ENCODE results near the gene KLHL21.
"Not testable (repeated sequence)": the region's sequence is repeated elsewhere in the genome, so short reads cannot be mapped to it uniquely, and the experiment has no call there.

Gene KLHL21

DNA sequence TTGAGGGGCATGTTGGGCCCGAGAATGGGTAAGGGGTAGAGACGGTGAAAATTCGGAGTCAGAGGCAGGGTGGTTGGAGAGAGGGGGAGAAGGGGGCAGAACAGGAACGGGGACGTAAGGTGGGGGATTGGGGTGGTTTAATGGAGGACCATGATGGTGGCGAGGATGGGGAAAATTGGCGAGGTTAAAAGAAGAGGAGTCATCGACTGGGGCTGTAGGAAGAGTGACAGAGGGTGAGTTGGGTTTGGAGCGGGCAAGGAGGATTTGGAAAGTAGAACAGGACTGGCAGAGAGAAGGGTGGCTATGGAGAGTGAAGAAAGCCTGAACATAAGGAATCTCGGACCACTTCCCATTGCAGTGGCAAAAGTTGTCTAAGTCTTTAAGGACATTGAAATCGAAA is 33.6 kb downstream of the KLHL21 start:
- no peak for TF ChIP-seq FOXK2 (IDR thresholded peaks at IDR 0.05)
- TF ChIP-seq SP1 (IDR thresholded peaks at IDR 0.05) = no peak
- no peak for TF ChIP-seq FOXA1 (IDR thresholded peaks at IDR 0.05)
- no peak for TF ChIP-seq CTBP1 (IDR thresholded peaks at IDR 0.05; ENCODE audit: borderline replicate concordance)
- no peak for TF ChIP-seq NFRKB (IDR thresholded peaks at IDR 0.05)
- TF ChIP-seq BHLHE40 (IDR thresholded peaks at IDR 0.05; ENCODE audit: borderline replicate concordance) = no peak
- TF ChIP-seq ZNF384 (IDR thresholded peaks at IDR 0.05) = no peak
- TF ChIP-seq, protein P1, sequence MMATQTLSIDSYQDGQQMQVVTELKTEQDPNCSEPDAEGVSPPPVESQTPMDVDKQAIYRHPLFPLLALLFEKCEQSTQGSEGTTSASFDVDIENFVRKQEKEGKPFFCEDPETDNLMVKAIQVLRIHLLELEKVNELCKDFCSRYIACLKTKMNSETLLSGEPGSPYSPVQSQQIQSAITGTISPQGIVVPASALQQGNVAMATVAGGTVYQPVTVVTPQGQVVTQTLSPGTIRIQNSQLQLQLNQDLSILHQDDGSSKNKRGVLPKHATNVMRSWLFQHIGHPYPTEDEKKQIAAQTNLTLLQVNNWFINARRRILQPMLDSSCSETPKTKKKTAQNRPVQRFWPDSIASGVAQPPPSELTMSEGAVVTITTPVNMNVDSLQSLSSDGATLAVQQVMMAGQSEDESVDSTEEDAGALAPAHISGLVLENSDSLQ (IDR thresholded peaks at IDR 0.05) = no peak
- no peak for TF ChIP-seq LEF1 (IDR thresholded peaks at IDR 0.05; ENCODE audit: borderline replicate concordance)
- TF ChIP-seq TARDBP (IDR thresholded peaks at IDR 0.05) = no peak
- no peak for TF ChIP-seq ELF4 (IDR thresholded peaks at IDR 0.05)
- TF ChIP-seq SUZ12 (IDR thresholded peaks at IDR 0.05) = no peak
- no peak for TF ChIP-seq ARNT (IDR thresholded peaks at IDR 0.05)
- CTCF ChIA-PET = interaction anchor here (0.6 kb wide), 1 partner anchor 320 kb away, joined by 3 read pairs; no protein-coding TSS in a partner anchor
- no peak for DNase-seq (ENCODE audit: extremely low spot score)
- POLR2A ChIA-PET = interaction anchor here (0.9 to 1.1 kb wide), 2 partner anchors 11 to 33 kb away, joined by 3 read pairs; partner anchors contain the start of gene ZBTB48

DNA sequence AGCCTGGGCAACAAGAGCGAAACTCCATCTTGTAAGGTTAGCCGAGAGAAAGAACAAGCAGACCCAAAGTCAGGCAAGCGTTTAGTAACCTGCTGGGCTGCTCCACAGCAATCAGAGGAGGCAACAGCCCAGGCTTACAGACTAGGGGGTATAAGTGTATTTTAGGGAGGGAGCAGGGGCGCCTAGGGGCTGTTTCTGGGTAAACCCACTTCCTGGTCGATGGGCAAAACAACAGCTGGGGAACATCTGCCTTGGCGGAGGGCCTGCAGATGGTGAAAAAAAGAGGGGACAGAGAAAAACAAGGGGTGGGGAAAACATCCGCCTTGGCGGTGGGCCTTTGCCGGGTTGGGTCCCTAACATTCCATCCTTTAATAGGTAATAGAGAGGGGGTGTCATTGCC is 42.4 kb downstream of the KLHL21 start:
- DNase-seq (ENCODE audit: extremely low spot score) = no peak
- POLR2A ChIA-PET = interaction anchor here (0.6 kb wide), 1 partner anchor 21 kb away, joined by 3 read pairs; no protein-coding TSS in a partner anchor
- no peak for TF ChIP-seq ELF4 (IDR thresholded peaks at IDR 0.05)
- TF ChIP-seq, protein P1 (IDR thresholded peaks at IDR 0.05) = no peak
- CTCF ChIA-PET = no interaction called here

DNA sequence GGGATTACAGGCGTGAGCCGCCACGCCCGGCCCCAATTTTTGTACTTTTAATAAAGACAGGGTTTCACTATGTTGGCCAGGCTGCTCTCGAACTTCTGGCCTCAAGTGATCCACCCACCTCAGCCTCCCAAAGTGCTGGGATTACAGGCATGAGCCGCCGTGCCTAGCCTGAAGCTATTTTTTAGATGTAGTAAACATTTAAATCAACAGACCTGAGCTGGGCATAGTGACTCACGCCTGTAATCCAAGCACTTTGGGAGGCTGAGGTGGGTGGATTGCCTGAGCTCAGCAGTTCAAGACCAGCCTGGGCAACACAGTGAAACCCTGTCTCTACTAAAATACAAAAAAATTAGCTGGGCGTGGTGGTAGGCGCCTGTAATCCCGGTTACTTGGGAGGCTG is 43.5 kb downstream of the KLHL21 start:
- DNase-seq (ENCODE audit: extremely low spot score); CTCF ChIA-PET; POLR2A ChIA-PET: not testable (repeated sequence)

DNA sequence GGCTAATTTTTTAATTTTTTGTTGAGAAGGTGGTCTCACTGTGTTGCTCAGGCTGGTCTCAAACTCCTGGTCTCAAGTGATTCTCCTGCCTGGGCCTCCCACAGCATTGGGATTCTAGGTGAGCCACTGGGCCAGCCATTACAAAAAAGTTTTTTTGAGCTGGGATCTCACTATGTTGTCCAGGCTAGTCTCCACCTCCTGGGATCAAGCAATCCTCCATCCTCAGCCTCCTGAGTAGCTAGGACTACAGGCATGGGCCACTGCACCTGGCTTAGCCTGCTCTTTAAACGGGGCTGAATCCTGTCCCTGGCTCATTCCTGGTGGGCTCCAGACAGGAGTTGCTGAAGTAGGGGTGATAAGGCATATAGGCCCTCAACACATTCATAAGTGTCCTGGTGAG is 45.1 kb downstream of the KLHL21 start:
- CTCF ChIA-PET = no interaction called here
- DNase-seq (ENCODE audit: extremely low spot score) = no peak
- POLR2A ChIA-PET = no interaction called here
- TF ChIP-seq TARDBP (IDR thresholded peaks at IDR 0.05) (no peak), ARNT (IDR thresholded peaks at IDR 0.05) (no peak), ZNF384 (IDR thresholded peaks at IDR 0.05) (no peak), FOXK2 (IDR thresholded peaks at IDR 0.05) (no peak), CTBP1 (IDR thresholded peaks at IDR 0.05; ENCODE audit: borderline replicate concordance) (no peak), ELF4 (IDR thresholded peaks at IDR 0.05) (no peak), BHLHE40 (IDR thresholded peaks at IDR 0.05; ENCODE audit: borderline replicate concordance) (no peak), SP1 (IDR thresholded peaks at IDR 0.05) (no peak), NFRKB (IDR thresholded peaks at IDR 0.05) (no peak), HDGF (IDR thresholded peaks at IDR 0.05; ENCODE audit: borderline replicate concordance) (no peak), FOXA1 (IDR thresholded peaks at IDR 0.05) (no peak), SUZ12 (IDR thresholded peaks at IDR 0.05) (no peak)
- TF ChIP-seq, protein P1 (IDR thresholded peaks at IDR 0.05) = no peak

DNA sequence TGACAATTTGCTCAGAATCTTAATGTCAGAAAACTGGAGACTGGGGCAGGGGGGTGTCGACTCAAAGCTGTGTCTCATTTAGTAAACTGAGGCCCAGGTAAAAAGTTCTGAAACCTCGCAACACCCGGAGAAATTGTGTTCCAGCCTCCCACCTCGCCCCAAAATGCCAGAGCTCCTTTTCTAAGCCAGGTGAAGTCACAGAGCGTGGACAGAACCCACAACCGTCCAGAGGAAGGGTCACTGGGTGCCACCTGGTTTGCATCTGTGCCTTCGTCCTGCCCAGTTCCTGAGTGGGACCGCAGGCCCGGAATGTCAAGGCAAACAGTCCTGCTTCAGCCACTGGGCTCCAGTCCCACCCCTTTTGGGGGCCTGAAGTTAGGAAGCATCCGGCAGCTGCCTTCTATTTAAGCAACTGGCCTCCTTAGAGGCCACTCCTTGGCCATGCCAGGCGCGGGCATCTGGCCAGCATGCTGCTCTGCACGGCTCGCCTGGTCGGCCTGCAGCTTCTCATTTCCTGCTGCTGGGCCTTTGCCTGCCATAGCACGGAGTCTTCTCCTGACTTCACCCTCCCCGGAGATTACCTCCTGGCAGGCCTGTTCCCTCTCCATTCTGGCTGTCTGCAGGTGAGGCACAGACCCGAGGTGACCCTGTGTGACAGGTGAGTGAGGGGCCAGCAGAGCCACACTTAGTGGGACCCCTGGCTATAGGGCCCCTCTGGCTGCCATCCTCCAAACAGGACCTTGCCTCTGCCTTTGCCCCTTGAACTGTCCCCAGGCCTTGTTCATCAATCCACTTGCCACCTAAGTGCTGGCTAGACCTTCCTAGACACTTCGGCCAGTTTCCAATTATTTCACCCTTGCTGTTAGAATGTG is 47.5 kb downstream of the KLHL21 start, which contains the start of gene TAS1R1:
TSS of gene TAS1R1 (plus strand) at position 401 of the 872 bp plus-strand sequence. CDS start at position 468, 67 bp downstream.
- CTCF ChIA-PET = interaction anchor here (0.8 to 1.4 kb wide), 7 partner anchors 13 to 132 kb away, joined by 3 to 7 read pairs (median 3); partner anchors contain the start of genes KLHL21 and ZBTB48
- no peak for DNase-seq (ENCODE audit: extremely low spot score)
- TF ChIP-seq SP1 (IDR thresholded peaks at IDR 0.05) (no peak), CTBP1 (IDR thresholded peaks at IDR 0.05; ENCODE audit: borderline replicate concordance) (no peak), ARNT (IDR thresholded peaks at IDR 0.05) (no peak), FOXM1 (IDR thresholded peaks at IDR 0.05; ENCODE audit: borderline replicate concordance) (no peak), ELF4 (IDR thresholded peaks at IDR 0.05) (no peak), BHLHE40 (IDR thresholded peaks at IDR 0.05; ENCODE audit: borderline replicate concordance) (no peak), TARDBP (IDR thresholded peaks at IDR 0.05) (no peak), LEF1 (IDR thresholded peaks at IDR 0.05; ENCODE audit: borderline replicate concordance) (no peak), NFRKB (IDR thresholded peaks at IDR 0.05) (no peak), L3MBTL2 (conservative IDR thresholded peaks at IDR 0.05) (no peak), FOXK2 (IDR thresholded peaks at IDR 0.05) (no peak), HDGF (IDR thresholded peaks at IDR 0.05; ENCODE audit: borderline replicate concordance) (no peak)
- TF ChIP-seq, protein P1 (IDR thresholded peaks at IDR 0.05) = no peak
- POLR2A ChIA-PET = interaction anchor here (0.7 to 3.6 kb wide), 4 partner anchors 17 to 47 kb away, joined by 3 to 25 read pairs (median 4); partner anchors contain the start of genes KLHL21 and ZBTB48

Data from HEK293T (cell line).